A673 (cell line): ENCODE data around the gene ASPM. TPM values are rescaled to one million over a fixed set of nuclear protein-coding genes. Genes with fewer than 3 reads are reported as not detected.

Experiments
- BruUV-seq: library from RNA; stranded (reverse); fragments of 400-500 nt; replicated peaks from 2 replicates; lab custom pipeline; 2021; lab: Mats Ljungman, UMichigan
- CTCF ChIA-PET: fragments of 300-600 bp; sonication (Branson Sonifier 250); formaldehyde crosslinking; loops from one replicate; lab custom pipeline; 2022; ENCODE audit warnings: antibody characterized with exemption; lab: Charles Lee
- POLR2A ChIA-PET: fragments of 300-600 bp; sonication (Branson Sonifier 250); formaldehyde crosslinking; loops from one replicate; lab custom pipeline; 2022; ENCODE audit warnings: antibody characterized with exemption; ENCODE audit not compliant: low non-redundant PET; lab: Charles Lee
- DNase-seq: peaks from one replicate; pipeline ENCODE4 v3.0.0-alpha.2; 2015; ENCODE audit warnings: low spot score
- H3K27ac ChIP-seq: fragments of 200-600 bp; sonication (generic); 2 replicates; pipeline ENCODE4 v1.5.1; 2016; ENCODE audit warnings: mixed run types, low read depth, mild to moderate bottlenecking, mixed read lengths, antibody characterized with exemption, low read length; ENCODE audit not compliant: poor library complexity, severe bottlenecking
- H3K27me3 ChIP-seq: fragments of 200-600 bp; sonication (generic); replicated peaks from 2 replicates; pipeline ENCODE4 v1.6.1; 2017; ENCODE audit warnings: mixed run types, low read depth, mild to moderate bottlenecking, mixed read lengths, antibody characterized with exemption, low read length; ENCODE audit not compliant: insufficient read depth, poor library complexity
- H3K36me3 ChIP-seq: fragments of 200-600 bp; sonication (generic); 2 replicates; pipeline ENCODE4 v1.6.1; 2016; ENCODE audit warnings: mixed run types, mild to moderate bottlenecking, mixed read lengths, antibody characterized with exemption, low read length; ENCODE audit not compliant: insufficient read depth, poor library complexity, severe bottlenecking
- H3K4me1 ChIP-seq: fragments of 200-600 bp; sonication (generic); 2 replicates; pipeline ENCODE4 v1.6.1; 2017; ENCODE audit warnings: mixed run types, mild to moderate bottlenecking, mixed read lengths, antibody characterized with exemption, low read length; ENCODE audit not compliant: insufficient read depth, poor library complexity, severe bottlenecking
- H3K4me3 ChIP-seq: fragments of 200-600 bp; sonication (generic); 2 replicates; pipeline ENCODE4 v1.5.1; 2016; ENCODE audit warnings: low read depth, mixed run types, mild to moderate bottlenecking, mixed read lengths, low read length; ENCODE audit not compliant: poor library complexity, severe bottlenecking
- H3K9me3 ChIP-seq: fragments of 200-600 bp; sonication (generic); 2 replicates; pipeline ENCODE4 v1.6.1; 2016; ENCODE audit warnings: mixed run types, low read depth, mild to moderate bottlenecking, mixed read lengths, antibody characterized with exemption, low read length; ENCODE audit not compliant: poor library complexity, severe bottlenecking
- CTCF ChIP-seq: fragments of 300-800, 200-600 bp; sonication (generic); conservative IDR thresholded peaks from 2 replicates; pipeline ENCODE4 v1.5.1; 2017; ENCODE audit warnings: low read depth, mild to moderate bottlenecking, antibody characterized with exemption, low read length, moderate library complexity, mixed read lengths
- EZH2 ChIP-seq: fragments of 200-600 bp; sonication (generic); IDR thresholded peaks from 2 replicates; pipeline ENCODE4 v1.6.1; 2017; ENCODE audit warnings: borderline replicate concordance, low read depth, mild to moderate bottlenecking, mixed read lengths, antibody characterized with exemption, low read length; ENCODE audit not compliant: poor library complexity, severe bottlenecking
- intact Hi-C: fragments of 100-400 bp; cut with micrococcal nuclease; formaldehyde crosslinking; loops from one replicate; pipeline ENCODE4 v1.10.0; 2022; ENCODE audit not compliant: unreplicated experiment
- total RNA-seq: library from RNA; stranded (reverse); gene quantifications from 2 replicates; pipeline ENCODE4 v1.2.3, GENCODE V29; 2021

The ASPM gene
- total RNA-seq, 1 experiment from 2014 or later = 78.5 TPM

GRCh38 chr1:197145446-197146024 lies 934 bp downstream of the ASPM start:
- H3K27me3 ChIP-seq = no peaks in the 10 kb centered on the region
- no peaks in the 10 kb centered on the region for H3K9me3 ChIP-seq
- peaks cover 33% of the 10 kb centered on the region for H3K36me3 ChIP-seq
- ChIA-PET POLR2A (no interaction called here), CTCF (no interaction called here)
- TF ChIP-seq CTCF (no peak), EZH2 (no peak)
- no TSS peak for BruUV-seq
- H3K27ac ChIP-seq = peak overlapping the region; percentile 87
- H3K4me1 ChIP-seq = peaks cover 25% of the 10 kb centered on the region
- peak overlapping the region; percentile 71 for H3K4me3 ChIP-seq
- DNase-seq = peak; percentile 22
- intact Hi-C loops = no loop called here

- H3K4me3 ChIP-seq = peak overlapping the region; percentile 71
- CTCF ChIA-PET = no interaction called here
- no peaks in the 10 kb centered on the region for H3K9me3 ChIP-seq
- DNase-seq = peak; percentile 21
- H3K4me1 ChIP-seq = peaks cover 26% of the 10 kb centered on the region
- intact Hi-C loops = no loop called here
- peaks cover 40% of the 10 kb centered on the region for H3K36me3 ChIP-seq
- no TSS peak for BruUV-seq
- POLR2A ChIA-PET = no interaction called here
- TF ChIP-seq EZH2 = no peak
- no peak for TF ChIP-seq CTCF
- H3K27ac ChIP-seq = peak overlapping the region; percentile 34
- H3K27me3 ChIP-seq = no peaks in the 10 kb centered on the region
These were observed 1.7 kb downstream of the ASPM start for GRCh38 chr1:197144570-197145325.

GRCh38 chr1:197143276-197143675 lies 3.2 kb downstream of the ASPM start:
- no peak for DNase-seq
- TF ChIP-seq CTCF = no peak
- no peak for TF ChIP-seq EZH2
- no peaks in the 10 kb centered on the region for H3K9me3 ChIP-seq
- BruUV-seq = no TSS peak
- H3K27ac ChIP-seq = no peak overlapping the region
- H3K36me3 ChIP-seq = peaks cover 55% of the 10 kb centered on the region
- ChIA-PET CTCF (no interaction called here), POLR2A (interaction anchor here (0.6 kb wide), 1 partner anchor 20 kb away, joined by 4 read pairs; no protein-coding TSS in a partner anchor)
- no peaks in the 10 kb centered on the region for H3K27me3 ChIP-seq
- H3K4me3 ChIP-seq = peak overlapping the region; percentile 71
- intact Hi-C loops = no loop called here
- H3K4me1 ChIP-seq = peaks cover 14% of the 10 kb centered on the region
